ENCODE results near the gene ADARB2.

GRCh38 chr10:1249142-1249920, 488.0 kb downstream of the ADARB2 start:
- no peak for TF ChIP-seq CTCF (IDR thresholded peaks at IDR 0.05)
- no peak for TF ChIP-seq EP300 (IDR thresholded peaks at IDR 0.05)

Measured in suprapubic skin (tissue), 3 donors.